Activated CD4-positive, CD25-positive, alpha-beta regulatory T cell (primary cell): ENCODE data around the gene KY.

Experiments used
- DNase-seq, 4 experiments: peaks; one replicate each; lab custom pipeline; 2025; lab: John Stamatoyannopoulos, UW

The KY gene

GRCh38 chr3:134644731-134645514 is 5.9 kb downstream of the KY start:
- no peak for DNase-seq

DNA sequence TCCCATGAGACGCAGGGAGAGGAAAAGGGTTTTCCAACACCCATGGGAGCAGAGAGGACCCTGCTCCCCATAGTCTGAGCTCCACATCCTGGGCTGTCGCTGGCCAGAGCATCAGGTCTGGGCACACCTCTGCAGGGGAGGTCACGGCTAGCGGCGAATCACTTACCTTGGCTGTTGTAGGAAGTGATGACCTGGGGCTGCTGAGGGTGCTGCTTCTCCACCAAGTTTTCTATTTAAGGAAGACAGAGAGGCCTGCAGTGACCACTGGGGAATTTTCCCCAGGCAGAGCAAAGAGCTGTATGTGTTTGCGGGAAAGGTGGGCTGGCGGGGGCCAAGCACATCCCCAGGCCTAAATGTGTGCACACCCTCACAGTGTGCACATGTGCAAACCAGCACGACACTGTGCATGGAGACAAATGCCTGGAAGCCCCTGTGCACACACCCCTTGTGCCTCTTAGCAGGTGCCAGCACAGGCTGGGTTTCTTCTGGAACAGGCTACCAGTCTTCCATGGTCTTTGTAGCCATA is 7.6 kb downstream of the KY start:
- no peak for DNase-seq

- no peak for DNase-seq
These were observed 8.2 kb downstream of the KY start for GRCh38 chr3:134642445-134643149.

- no peak for DNase-seq
These were observed 9.0 kb downstream of the KY start for GRCh38 chr3:134641671-134642300.

GRCh38 chr3:134640872-134641470 is 9.9 kb downstream of the KY start:
- DNase-seq: no peak

GRCh38 chr3:134640378-134640777 is 10.4 kb downstream of the KY start:
- no peak for DNase-seq

GRCh38 chr3:134638385-134639030 is 12.3 kb downstream of the KY start:
- DNase-seq: no peak

- no peak for DNase-seq
These were observed 14.4 kb downstream of the KY start for GRCh38 chr3:134636406-134636805.

DNA sequence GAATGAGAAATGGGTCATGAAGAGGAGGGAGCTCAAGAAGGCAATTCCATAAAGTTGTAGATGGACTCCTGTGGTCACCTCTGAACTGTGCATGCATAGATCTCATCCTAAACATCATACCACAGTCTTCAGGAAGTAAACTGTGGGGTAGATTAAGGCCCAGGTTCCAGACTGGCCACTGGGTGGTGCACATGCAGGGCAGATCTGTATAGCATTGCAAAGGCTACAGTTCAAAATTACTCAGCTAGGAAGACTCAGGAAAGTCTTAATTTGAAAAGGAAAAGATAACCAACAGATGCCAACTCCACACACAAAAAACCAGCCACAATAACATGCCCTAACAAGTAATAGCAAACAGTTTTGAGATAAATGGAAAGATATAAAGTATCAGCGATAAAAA is 20.3 kb downstream of the KY start:
- no peak for DNase-seq

DNA sequence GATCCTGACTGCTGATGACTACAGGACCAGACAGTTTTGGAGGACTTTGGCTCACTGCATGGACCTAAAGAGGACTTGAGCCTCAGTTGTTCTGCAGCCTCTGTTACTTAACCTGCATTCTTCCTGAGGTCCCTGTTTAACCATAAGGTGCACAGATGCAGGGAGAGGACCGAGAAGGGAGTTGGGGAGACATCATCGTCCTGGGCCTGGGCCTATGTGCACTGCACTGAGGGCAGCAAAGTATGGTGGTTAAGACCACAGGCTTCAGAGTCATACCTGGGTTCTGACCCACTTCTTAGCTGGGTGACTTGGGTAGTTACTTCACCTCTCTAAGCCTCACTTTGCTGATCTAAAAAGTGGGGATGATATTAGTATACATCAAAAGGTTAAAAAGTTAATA is 21.9 kb downstream of the KY start:
- DNase-seq: no peak

- DNase-seq: no peak
These were observed 23.0 kb downstream of the KY start for GRCh38 chr3:134627831-134628230.

- no peak for DNase-seq
These were observed 24.7 kb downstream of the KY start for GRCh38 chr3:134625885-134626741.

GRCh38 chr3:134625462-134625861 is 25.4 kb downstream of the KY start:
- no peak for DNase-seq

GRCh38 chr3:134624537-134625287 is 26.1 kb downstream of the KY start:
- no peak for DNase-seq

GRCh38 chr3:134623615-134624245 is 27.1 kb downstream of the KY start:
- no peak for DNase-seq

DNA sequence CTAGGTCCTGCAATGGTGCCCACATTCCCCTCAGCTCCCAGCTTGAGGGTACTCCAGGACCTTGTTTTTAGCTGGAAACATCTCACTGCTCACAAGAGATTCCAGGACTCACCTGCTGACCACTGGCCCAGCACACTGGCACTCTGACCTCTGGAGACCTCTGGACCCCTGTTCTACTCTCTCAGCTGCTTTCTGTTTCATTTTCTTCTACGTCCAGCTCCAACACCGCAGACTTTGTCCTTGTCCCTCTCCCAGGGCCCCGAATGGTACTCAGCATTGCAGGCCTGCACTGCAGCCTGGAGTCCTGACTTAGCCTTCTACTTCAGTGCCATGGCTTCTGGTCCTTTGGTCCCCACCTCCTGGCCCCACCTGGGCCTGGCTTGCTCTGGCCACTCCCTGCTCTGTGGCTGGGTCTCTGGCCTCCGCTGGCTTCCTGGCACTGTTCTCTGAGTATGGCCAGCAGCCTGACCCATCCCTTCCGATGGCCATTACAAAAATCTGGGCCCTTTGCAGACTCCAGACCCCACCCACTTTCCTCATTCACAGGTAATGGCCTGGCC is 27.9 kb downstream of the KY start:
- no peak for DNase-seq

DNA sequence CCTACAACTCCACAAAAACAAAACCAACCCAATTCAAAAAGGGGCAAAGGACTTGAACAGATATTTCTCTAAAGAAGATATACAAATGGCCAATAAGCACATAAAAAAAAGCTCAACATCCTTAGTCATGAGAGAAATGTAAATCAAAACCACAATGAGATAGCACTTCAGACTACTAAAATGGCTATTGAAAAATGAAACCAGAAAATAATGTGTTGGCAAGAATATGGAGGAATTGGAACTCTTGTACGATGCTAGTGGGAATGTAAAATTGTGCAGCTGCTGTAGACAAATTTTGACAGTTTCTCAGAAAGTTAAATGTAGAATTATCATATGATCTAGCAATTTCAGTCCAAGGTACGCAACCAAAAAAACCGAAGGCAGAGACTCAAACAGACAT is 29.0 kb downstream of the KY start:
- DNase-seq: no peak

GRCh38 chr3:134620476-134621115 is 30.2 kb downstream of the KY start:
- no peak for DNase-seq

- DNase-seq: no peak
These were observed 30.9 kb downstream of the KY start for GRCh38 chr3:134619884-134620445.
